Gastrocnemius medialis (tissue), 4 donors: ENCODE data around the gene TRIM24. TPM values are rescaled to one million over a fixed set of nuclear protein-coding genes. Genes with fewer than 3 reads are reported as not detected.

Experiments used
- ATAC-seq, 2 donors: fragments of 150-250 bp; one replicate each; pipeline ENCODE4 v1.9.1; 2016
- DNase-seq, 2 donors: peaks; one replicate each; pipeline ENCODE4 v3.0.0-alpha.2; 2019
- H3K27ac ChIP-seq, 4 donors: fragments of 200-600 bp; sonication (generic); 1 replicate in 1 of 4; 2 replicates in 3 of 4; pipeline ENCODE4 v1.5.1; 2016 to 2018; ENCODE audit warnings: mild to moderate bottlenecking in 2 of 4, moderate library complexity in 1 of 4
- H3K27me3 ChIP-seq, 3 donors: fragments of 200-600 bp; sonication (generic) in 2 of 3; 1 replicate in 1 of 3; 2 replicates in 2 of 3; pipeline versions ENCODE4 v1.5.1 to v1.6.0; 2016 to 2019; ENCODE audit warnings: mild to moderate bottlenecking in 1 of 3, moderate library complexity in 1 of 3
- H3K36me3 ChIP-seq, 2 donors: fragments of 200-600 bp; sonication (generic) in 1 of 2; one replicate each; pipeline ENCODE4 v1.5.1; 2017 to 2018
- H3K4me1 ChIP-seq, 2 donors: fragments of 200-600 bp; sonication (generic) in 1 of 2; one replicate each; pipeline ENCODE4 v1.5.1; 2016 to 2017; ENCODE audit warnings: mild to moderate bottlenecking in 2 of 2
- H3K4me3 ChIP-seq, 4 donors: fragments of 200-600 bp; sonication (generic) in 3 of 4; 1 replicate in 1 of 4; 2 replicates in 3 of 4; pipeline ENCODE4 v1.5.1; 2016 to 2019; ENCODE audit warnings: mild to moderate bottlenecking in 2 of 4
- H3K9me3 ChIP-seq, 3 donors: fragments of 200-600 bp; sonication (generic) in 2 of 3; 1 replicate in 1 of 3; 2 replicates in 2 of 3; pipeline ENCODE4 v1.5.1; 2016 to 2019
- POLR2A ChIP-seq, 2 donors: fragments of 450-650 bp; IDR thresholded peaks; one replicate each; pipeline ENCODE4 v1.6.1; 2017; ENCODE audit warnings: antibody characterized with exemption in 2 of 2, mild to moderate bottlenecking in 2 of 2, moderate library complexity in 2 of 2
- in situ Hi-C, 4 donors: fragments of 200-750 bp; cut with MboI; loops; one replicate each; pipeline versions ENCODE4 v1.15.0 to v1.8.0; 2017; ENCODE audit warnings: low sequenced_read_pairs in 4 of 4
- intact Hi-C: fragments of 100-400 bp; cut with DNase I; formaldehyde crosslinking; loops from one replicate; pipeline ENCODE4 v1.15.1; 2023; ENCODE audit warnings: low total_unique reads
- total RNA-seq, 4 donors: library from RNA; depleted of rRNA; stranded (reverse); fragments of >200 nt; gene quantifications; one replicate each; pipeline versions ENCODE4 v1.1.0 to v1.2.3, GENCODE V29; 2016
- TF ChIP-seq, protein P1 (sequence below), 5 experiments: fragments of 450-650 bp in 3 of 5; fragments of 200-600 bp in 2 of 5; sonication (generic) in 2 of 5; IDR thresholded peaks in 4 of 5; conservative IDR thresholded peaks in 1 of 5; 1 replicate in 4 of 5; 2 replicates in 1 of 5; pipeline ENCODE4 v1.5.1; 2016 to 2019; ENCODE audit warnings: antibody characterized with exemption in 5 of 5, mild to moderate bottlenecking in 3 of 5, moderate library complexity in 3 of 5

TRIM24 gene
- total RNA-seq, 4 donors from 2014 or later: 17.1 to 26.5 (median 20.0) TPM

GRCh38 chr7:138565451-138566114 is 105.5 kb downstream of the TRIM24 start:
- DNase-seq (no peak), ATAC-seq (no peak)
- H3K4me3 ChIP-seq: no peak overlapping the region
- no peaks in the 10 kb centered on the region for H3K27me3 ChIP-seq
- H3K27ac ChIP-seq: peak overlapping the region in 1 of 4 donors; percentile 79
- H3K4me1 ChIP-seq: no peaks in the 10 kb centered on the region
- in situ Hi-C loops: no loop called here
- intact Hi-C loops: no loop called here
- no peaks in the 10 kb centered on the region for H3K9me3 ChIP-seq
- TF ChIP-seq, protein P1, sequence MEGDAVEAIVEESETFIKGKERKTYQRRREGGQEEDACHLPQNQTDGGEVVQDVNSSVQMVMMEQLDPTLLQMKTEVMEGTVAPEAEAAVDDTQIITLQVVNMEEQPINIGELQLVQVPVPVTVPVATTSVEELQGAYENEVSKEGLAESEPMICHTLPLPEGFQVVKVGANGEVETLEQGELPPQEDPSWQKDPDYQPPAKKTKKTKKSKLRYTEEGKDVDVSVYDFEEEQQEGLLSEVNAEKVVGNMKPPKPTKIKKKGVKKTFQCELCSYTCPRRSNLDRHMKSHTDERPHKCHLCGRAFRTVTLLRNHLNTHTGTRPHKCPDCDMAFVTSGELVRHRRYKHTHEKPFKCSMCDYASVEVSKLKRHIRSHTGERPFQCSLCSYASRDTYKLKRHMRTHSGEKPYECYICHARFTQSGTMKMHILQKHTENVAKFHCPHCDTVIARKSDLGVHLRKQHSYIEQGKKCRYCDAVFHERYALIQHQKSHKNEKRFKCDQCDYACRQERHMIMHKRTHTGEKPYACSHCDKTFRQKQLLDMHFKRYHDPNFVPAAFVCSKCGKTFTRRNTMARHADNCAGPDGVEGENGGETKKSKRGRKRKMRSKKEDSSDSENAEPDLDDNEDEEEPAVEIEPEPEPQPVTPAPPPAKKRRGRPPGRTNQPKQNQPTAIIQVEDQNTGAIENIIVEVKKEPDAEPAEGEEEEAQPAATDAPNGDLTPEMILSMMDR (IDR thresholded peaks at IDR 0.05 in 4 of 5, conservative IDR thresholded peaks at IDR 0.05 in 1 of 5): no peak
- no peak for TF ChIP-seq POLR2A (IDR thresholded peaks at IDR 0.05)
- peaks cover under 1 to 69% of the 10 kb centered on the region in 2 donors for H3K36me3 ChIP-seq

DNA sequence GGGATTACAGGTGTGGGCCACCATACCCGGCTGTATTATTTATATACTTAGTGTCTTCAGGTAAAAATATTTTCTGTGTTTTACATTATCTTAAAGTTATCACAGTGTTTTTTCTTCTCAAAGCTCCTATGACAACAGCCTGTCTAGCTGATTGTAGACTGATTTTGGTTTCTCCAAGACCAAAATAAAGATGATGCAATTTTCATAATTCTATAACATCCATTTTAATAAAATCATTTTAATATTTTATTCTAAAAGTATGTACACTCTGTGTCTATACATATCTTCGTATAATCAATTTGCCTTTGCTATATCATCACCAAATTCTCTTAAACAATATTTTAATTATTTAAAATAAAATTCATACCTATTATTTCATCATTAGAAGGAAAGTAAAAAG is 108.6 kb downstream of the TRIM24 start:
- in situ Hi-C loops: no loop called here
- TF ChIP-seq POLR2A (IDR thresholded peaks at IDR 0.05): no peak
- TF ChIP-seq, protein P1 (IDR thresholded peaks at IDR 0.05 in 4 of 5, conservative IDR thresholded peaks at IDR 0.05 in 1 of 5): no peak
- ATAC-seq: no peak
- Histone ChIP-seq H3K4me1 (no peaks in the 10 kb centered on the region), H3K27ac (no peak overlapping the region), H3K27me3 (no peaks in the 10 kb centered on the region), H3K9me3 (no peaks in the 10 kb centered on the region), H3K36me3 (peaks cover 2 to 70% of the 10 kb centered on the region in 2 donors), H3K4me3 (no peak overlapping the region)
- no peak for DNase-seq
- intact Hi-C loops: no loop called here

GRCh38 chr7:138569418-138569817 is 109.4 kb downstream of the TRIM24 start:
- peaks cover 2 to 71% of the 10 kb centered on the region in 2 donors for H3K36me3 ChIP-seq
- no peak for ATAC-seq
- in situ Hi-C loops: no loop called here

GRCh38 chr7:138570715-138571114 is 110.7 kb downstream of the TRIM24 start:
- H3K4me1 ChIP-seq: no peaks in the 10 kb centered on the region
- H3K27ac ChIP-seq: no peak overlapping the region
- no peaks in the 10 kb centered on the region for H3K27me3 ChIP-seq
- H3K4me3 ChIP-seq: no peak overlapping the region
- DNase-seq (no peak), ATAC-seq (no peak)
- peaks cover 2 to 69% of the 10 kb centered on the region in 2 donors for H3K36me3 ChIP-seq
- intact Hi-C loops (no loop called here), in situ Hi-C loops (no loop called here)
- no peak for TF ChIP-seq POLR2A (IDR thresholded peaks at IDR 0.05)
- TF ChIP-seq, protein P1 (IDR thresholded peaks at IDR 0.05 in 4 of 5, conservative IDR thresholded peaks at IDR 0.05 in 1 of 5): no peak
- H3K9me3 ChIP-seq: no peaks in the 10 kb centered on the region

More at GRCh38 chr7:138569418-138569817, 109.4 kb downstream of the TRIM24 start:
- Histone ChIP-seq H3K27ac (no peak overlapping the region), H3K9me3 (no peaks in the 10 kb centered on the region), H3K27me3 (no peaks in the 10 kb centered on the region), H3K4me3 (no peak overlapping the region), H3K4me1 (no peaks in the 10 kb centered on the region)
- intact Hi-C loops: no loop called here
- TF ChIP-seq, protein P1 (IDR thresholded peaks at IDR 0.05 in 4 of 5, conservative IDR thresholded peaks at IDR 0.05 in 1 of 5): no peak
- no peak for TF ChIP-seq POLR2A (IDR thresholded peaks at IDR 0.05)
- DNase-seq: no peak
